Left lung (tissue), 10 donors: ENCODE measurements around the gene ALKBH8. TPM values are rescaled to one million over a fixed set of nuclear protein-coding genes. Genes with fewer than 3 reads are reported as not detected.

Experiments used
- ATAC-seq: fragments of 200-7000 bp; cut with Tn5 transposase; one replicate; pipeline ENCODE4 v1.9.1; 2020; ENCODE audit warnings: moderate library complexity
- DNase-seq, 4 donors: peaks; one replicate each; pipeline ENCODE4 v3.0.0-alpha.2; 2013 to 2020
- H3K27ac ChIP-seq, 2 donors: fragments of 200-600 bp; sonication (generic) in 1 of 2; one replicate each; pipeline versions ENCODE4 v1.5.0 to v1.8.0; 2020 to 2021
- H3K27me3 ChIP-seq, 2 donors: fragments of 200-600 bp; sonication (generic) in 1 of 2; one replicate each; pipeline versions ENCODE4 v1.5.0 to v1.8.0; 2020 to 2021
- H3K36me3 ChIP-seq, 2 donors: fragments of 200-600 bp; sonication (generic) in 1 of 2; one replicate each; pipeline versions ENCODE4 v1.5.0 to v1.8.0; 2020 to 2021
- H3K4me1 ChIP-seq, 2 donors: fragments of 200-600 bp; one replicate each; pipeline ENCODE4 v1.8.0; 2021
- H3K4me3 ChIP-seq, 2 donors: fragments of 200-600 bp; sonication (generic) in 1 of 2; one replicate each; pipeline versions ENCODE4 v1.5.0 to v1.8.0; 2020 to 2021; ENCODE audit warnings: mild to moderate bottlenecking in 1 of 2
- H3K9me3 ChIP-seq, 2 donors: fragments of 200-600 bp; sonication (generic) in 1 of 2; one replicate each; pipeline versions ENCODE4 v1.5.0 to v1.8.0; 2020 to 2021
- CTCF ChIP-seq, 2 donors: fragments of 200-600 bp; sonication (generic) in 1 of 2; IDR thresholded peaks; one replicate each; pipeline versions ENCODE4 v1.5.0 to v1.8.0; 2021; ENCODE audit warnings: antibody characterized with exemption in 2 of 2
- intact Hi-C, 2 donors: fragments of 100-400 bp; cut with DNase I; formaldehyde crosslinking; loops; one replicate each; pipeline versions ENCODE4 v1.11.2 to v1.14.2; 2022
- polyA plus RNA-seq, 6 donors: library from polyadenylated mRNA; unstranded; fragments of 120-200 nt; gene quantifications; one replicate each; pipeline ENCODE4 v1.2.1, GENCODE V29; 2013; ENCODE audit not compliant: insufficient read length in 6 of 6
- total RNA-seq, 2 donors: library from RNA; stranded (reverse); fragmentation: NEBNext Ultra II Directional; extraction: Animal tissue kit (Norgen Biotek cat#: 25700); gene quantifications; one replicate each; pipeline ENCODE4 v1.2.1, GENCODE V29; 2021
- donor health status: DM: no; HTN: yes; CAD: no.
- donor health status: DM: no; HTN: no; CAD: no.

The ALKBH8 gene
- total and polyA plus RNA-seq, 8 donors, result 6.5 to 16.5 (median 14.8) TPM

GRCh38 chr11:107593951-107594350 is 28.4 kb upstream of the ALKBH8 start:
- no peak for ATAC-seq
- peaks cover 27 to 95% of the 10 kb centered on the region in 2 donors for H3K27me3 ChIP-seq
- intact Hi-C loops, result no loop called here
- TF ChIP-seq CTCF (IDR thresholded peaks at IDR 0.05), result no peak
- H3K27ac ChIP-seq, result no peak overlapping the region
- no peaks in the 10 kb centered on the region for H3K36me3 ChIP-seq
- no peak overlapping the region for H3K4me3 ChIP-seq
- H3K4me1 ChIP-seq, result peaks cover 10 to 19% of the 10 kb centered on the region in 2 donors
- no peaks in the 10 kb centered on the region for H3K9me3 ChIP-seq
- no peak for DNase-seq

DNA sequence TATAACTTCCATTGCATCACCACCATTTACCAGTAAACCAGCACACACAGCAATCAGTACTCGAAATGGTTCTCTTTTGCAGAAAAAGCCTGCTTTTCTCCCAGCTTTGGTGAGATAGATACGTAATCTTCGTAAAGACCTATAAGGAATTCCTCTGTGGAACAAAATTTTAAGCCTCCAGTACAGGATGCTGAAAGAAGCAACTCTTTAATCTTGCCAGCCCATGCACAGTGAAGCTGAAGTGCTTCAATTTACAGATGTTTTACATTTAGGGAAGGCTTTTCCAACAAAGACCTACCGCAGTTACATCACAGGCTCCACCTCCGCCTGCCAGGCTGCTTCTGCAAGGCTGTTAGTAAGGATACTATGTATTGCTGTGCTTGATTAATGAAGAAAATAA is 27.3 kb upstream of the ALKBH8 start:
- Histone ChIP-seq H3K27me3 (peaks cover 27 to 97% of the 10 kb centered on the region in 2 donors), H3K27ac (no peak overlapping the region), H3K36me3 (no peaks in the 10 kb centered on the region), H3K4me1 (peaks cover 10 to 19% of the 10 kb centered on the region in 2 donors), H3K4me3 (no peak overlapping the region), H3K9me3 (no peaks in the 10 kb centered on the region)
- TF ChIP-seq CTCF (IDR thresholded peaks at IDR 0.05), result no peak
- DNase-seq (no peak), ATAC-seq (no peak)
- intact Hi-C loops, result no loop called here

DNA sequence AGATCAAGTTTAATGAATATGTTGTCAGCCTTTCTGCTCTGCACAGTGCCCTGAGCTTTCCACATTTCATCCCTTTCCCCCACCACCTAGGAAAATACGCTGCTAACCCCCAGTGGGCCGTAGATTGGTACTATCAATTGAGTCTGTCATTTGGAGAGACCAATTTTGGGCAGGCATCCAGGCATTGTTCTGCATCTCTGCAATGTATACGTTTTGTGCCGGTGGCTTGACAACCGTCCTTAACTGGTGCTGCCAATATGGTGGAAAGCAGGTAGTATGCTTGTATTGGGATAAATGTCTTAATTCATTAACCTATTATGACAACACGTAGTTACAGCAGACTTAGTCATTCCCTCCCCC is 26.7 kb upstream of the ALKBH8 start:
- H3K27me3 ChIP-seq, result peaks cover 27 to 97% of the 10 kb centered on the region in 2 donors
- no peak for DNase-seq
- TF ChIP-seq CTCF (IDR thresholded peaks at IDR 0.05), result no peak
- H3K36me3 ChIP-seq, result no peaks in the 10 kb centered on the region
- H3K27ac ChIP-seq, result no peak overlapping the region
- peak overlapping the region in 1 of 2 donors; percentile 50 for H3K4me3 ChIP-seq
- ATAC-seq, result no peak
- no peaks in the 10 kb centered on the region for H3K9me3 ChIP-seq
- intact Hi-C loops, result no loop called here
- H3K4me1 ChIP-seq, result peaks cover 10 to 19% of the 10 kb centered on the region in 2 donors

DNA sequence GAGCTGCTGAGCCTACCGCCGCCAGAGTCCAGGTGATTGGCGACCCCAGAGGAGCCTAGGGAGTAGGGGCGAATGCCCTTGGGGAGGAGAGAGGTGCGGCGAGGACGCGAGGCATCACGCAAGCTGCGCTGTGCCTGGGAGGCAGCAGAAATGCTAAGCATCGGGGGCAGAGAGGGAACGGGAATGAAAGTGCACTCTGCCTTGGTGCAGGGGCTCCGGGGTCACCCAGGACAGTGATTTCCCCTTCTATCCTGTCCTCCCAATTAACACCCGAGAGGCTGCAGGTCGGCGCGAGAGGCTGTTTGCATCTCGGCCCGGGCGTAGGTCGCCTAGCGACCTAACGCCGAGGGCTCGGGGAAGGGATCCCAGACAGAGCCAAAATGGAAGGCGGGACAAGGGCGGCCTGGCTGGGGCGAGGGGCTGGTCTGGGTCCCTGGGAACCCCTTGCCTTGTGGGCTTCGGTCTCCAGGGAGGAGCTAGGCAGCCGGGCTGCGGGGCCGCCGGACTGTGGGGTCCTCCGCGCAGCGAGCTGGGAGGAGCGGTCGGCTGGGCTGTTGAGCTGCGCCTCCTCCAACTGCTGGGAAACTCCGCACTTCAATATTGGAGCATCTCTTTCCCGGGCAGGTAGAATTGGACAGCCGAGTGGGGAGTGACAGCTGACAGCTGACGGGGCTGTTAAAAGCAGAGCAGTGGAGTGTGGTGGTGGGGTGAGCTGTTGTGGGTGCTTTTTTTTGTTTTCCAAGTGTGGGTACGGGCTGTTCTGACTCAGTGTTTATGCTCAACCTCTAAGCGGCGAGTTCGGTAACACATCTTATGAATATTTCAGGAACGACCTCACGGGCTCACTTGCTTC is 26.1 kb upstream of the ALKBH8 start:
- peaks cover 27 to 96% of the 10 kb centered on the region in 2 donors for H3K27me3 ChIP-seq
- intact Hi-C loops, result no loop called here
- TF ChIP-seq CTCF (IDR thresholded peaks at IDR 0.05), result no peak
- DNase-seq, result peak in 1 of 4 donors; percentile 72
- H3K27ac ChIP-seq, result no peak overlapping the region
- no peaks in the 10 kb centered on the region for H3K9me3 ChIP-seq
- peak; percentile 49 for ATAC-seq
- H3K4me3 ChIP-seq, result peak overlapping the region; percentile 50 to 55
- peaks cover 10 to 19% of the 10 kb centered on the region in 2 donors for H3K4me1 ChIP-seq
- no peaks in the 10 kb centered on the region for H3K36me3 ChIP-seq

DNA sequence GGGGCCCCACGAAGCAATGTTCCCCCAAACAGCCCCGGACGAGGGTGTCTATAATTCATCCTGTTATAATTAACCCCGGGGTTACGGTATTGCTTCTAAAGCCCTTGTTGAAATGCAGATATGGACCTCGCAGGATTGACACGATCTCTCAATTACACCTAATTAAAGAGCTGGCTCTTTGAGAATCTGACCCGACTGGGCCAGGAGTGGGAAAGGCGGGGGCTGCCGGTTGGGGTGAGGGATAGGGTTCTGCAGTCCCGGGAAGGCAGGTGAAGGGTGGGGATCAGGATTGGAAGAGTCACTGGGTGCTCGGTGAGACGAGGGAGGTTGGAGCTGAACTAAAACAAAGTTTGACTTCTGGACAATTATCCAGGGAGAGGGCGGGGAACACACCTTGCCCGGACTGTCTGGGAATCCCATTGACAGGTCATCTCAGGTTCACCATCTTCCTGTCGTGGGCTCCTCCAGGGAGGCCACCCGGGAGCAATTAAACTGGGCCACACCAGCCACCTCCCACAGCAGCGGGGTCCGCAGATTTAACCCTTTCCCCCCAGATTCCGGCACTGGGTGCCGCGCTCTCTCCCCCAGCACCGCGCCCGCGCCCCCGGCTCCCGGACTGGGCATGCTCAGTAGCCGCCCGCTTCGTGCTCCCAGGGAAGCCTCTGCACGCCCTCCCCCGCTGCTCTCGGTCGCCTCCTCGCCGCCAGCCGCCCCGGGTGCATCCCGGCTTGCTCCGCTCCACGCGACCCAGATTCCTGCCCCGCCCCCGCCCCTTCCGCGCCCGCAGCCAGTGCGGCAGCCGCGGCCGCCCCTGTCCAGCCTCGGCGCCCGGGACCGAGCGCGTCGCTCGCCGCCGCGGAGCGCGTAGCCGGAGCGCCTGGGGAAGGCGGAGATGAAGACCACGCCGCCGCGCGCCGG is 25.2 kb upstream of the ALKBH8 start, which contains the start of gene ELMOD1:
TSS of gene ELMOD1 (plus strand) at position 688 of the 918 bp plus-strand sequence. CDS start 27,043 bp downstream, outside the sequence.
- Histone ChIP-seq H3K4me3 (peak within 1 kb of the TSS; percentile 50 to 55), H3K27ac (no peak within 1 kb of the TSS), H3K36me3 (no peaks in the 10 kb centered on the region), H3K9me3 (no peaks in the 10 kb centered on the region), H3K27me3 (peaks cover 27 to 94% of the 10 kb centered on the region in 2 donors), H3K4me1 (peaks cover 10 to 19% of the 10 kb centered on the region in 2 donors)
- TF ChIP-seq CTCF (IDR thresholded peaks at IDR 0.05), result no peak
- DNase-seq (peak in 3 of 4 donors; percentile 49 to 84 (median 53)), ATAC-seq (peak; percentile 87)
- intact Hi-C loops, result no loop called here
